ENCODE measurements around the gene CDH12.
"Not testable (repeated sequence)": the region's sequence is repeated elsewhere in the genome, so short reads cannot be mapped to it uniquely, and the experiment has no call there.

Gene CDH12

GRCh38 chr5:22151801-22152200, 701.3 kb downstream of the CDH12 start:
- not testable (repeated sequence) for DNase-seq (ENCODE audit: low spot score)

- not testable (repeated sequence) for DNase-seq (ENCODE audit: low spot score)
These were observed 712.7 kb downstream of the CDH12 start for GRCh38 chr5:22140418-22140817.

GRCh38 chr5:22139662-22140300, 713.4 kb downstream of the CDH12 start:
- not testable (repeated sequence) for DNase-seq (ENCODE audit: low spot score)

- DNase-seq (ENCODE audit: low spot score), result no peak
These were observed 741.8 kb downstream of the CDH12 start for GRCh38 chr5:22111320-22111719.

GRCh38 chr5:22109315-22109714, 743.8 kb downstream of the CDH12 start:
- no peak for DNase-seq (ENCODE audit: low spot score)

GRCh38 chr5:22108545-22108944, 744.6 kb downstream of the CDH12 start:
- no peak for DNase-seq (ENCODE audit: low spot score)

- no peak for DNase-seq (ENCODE audit: low spot score)
These were observed 750.3 kb downstream of the CDH12 start for GRCh38 chr5:22102823-22103359.

GRCh38 chr5:22088517-22088916, 764.6 kb downstream of the CDH12 start:
- DNase-seq (ENCODE audit: low spot score), result no peak

GRCh38 chr5:22079566-22079965, 773.6 kb downstream of the CDH12 start:
- no peak for DNase-seq (ENCODE audit: low spot score)

- no peak for DNase-seq (ENCODE audit: low spot score)
These were observed 774.1 kb downstream of the CDH12 start for GRCh38 chr5:22079002-22079401.

- DNase-seq (ENCODE audit: low spot score), result no peak
These were observed 776.6 kb downstream of the CDH12 start for GRCh38 chr5:22076586-22076985.

GRCh38 chr5:22070186-22070728, 782.9 kb downstream of the CDH12 start:
- no peak for DNase-seq (ENCODE audit: low spot score)

GRCh38 chr5:22063717-22064116, 789.4 kb downstream of the CDH12 start:
- no peak for DNase-seq (ENCODE audit: low spot score)

- DNase-seq (ENCODE audit: low spot score), result no peak
These were observed 794.5 kb downstream of the CDH12 start for GRCh38 chr5:22058620-22059019.

- no peak for DNase-seq (ENCODE audit: low spot score)
These were observed 796.1 kb downstream of the CDH12 start for GRCh38 chr5:22057012-22057411.

- no peak for DNase-seq (ENCODE audit: low spot score)
These were observed 796.5 kb downstream of the CDH12 start for GRCh38 chr5:22056601-22057000.

GRCh38 chr5:22053195-22053594, 799.9 kb downstream of the CDH12 start:
- DNase-seq (ENCODE audit: low spot score), result no peak

- DNase-seq (ENCODE audit: low spot score), result no peak
These were observed 801.3 kb downstream of the CDH12 start for GRCh38 chr5:22051881-22052280.

- no peak for DNase-seq (ENCODE audit: low spot score)
These were observed 802.2 kb downstream of the CDH12 start for GRCh38 chr5:22050931-22051330.

- no peak for DNase-seq (ENCODE audit: low spot score)
These were observed 808.9 kb downstream of the CDH12 start for GRCh38 chr5:22044229-22044628.

- no peak for DNase-seq (ENCODE audit: low spot score)
These were observed 817.1 kb downstream of the CDH12 start for GRCh38 chr5:22036061-22036460.

GRCh38 chr5:22033066-22033465, 820.1 kb downstream of the CDH12 start:
- DNase-seq (ENCODE audit: low spot score), result no peak

GRCh38 chr5:22023784-22024183, 829.4 kb downstream of the CDH12 start:
- DNase-seq (ENCODE audit: low spot score), result no peak

GRCh38 chr5:22012893-22013292, 840.3 kb downstream of the CDH12 start:
- not testable (repeated sequence) for DNase-seq (ENCODE audit: low spot score)

All from LoVo (cell line).